OCI-LY3 (cell line): ENCODE results near the gene BCL2L2.

Experiments
- H2AFZ ChIP-seq: fragments of 200-600, 300-600 bp; shearing (Covaris generic); 2 replicates; pipeline ENCODE4 v1.6.0; 2014; ENCODE audit warnings: antibody characterized with exemption, low read depth, low read length
- H3K27ac ChIP-seq: fragments of 200-600, 300-600 bp; sonication (generic); 2 replicates; pipeline ENCODE4 v1.5.1; 2014; ENCODE audit warnings: mild to moderate bottlenecking, low read length, moderate library complexity, mixed read lengths
- H3K27me3 ChIP-seq: fragments of 200-600, 300-600 bp; sonication (generic); 2 replicates; pipeline ENCODE4 v1.6.1; 2014; ENCODE audit warnings: low read depth, low read length, mixed read lengths
- H3K36me3 ChIP-seq: fragments of 200-600, 300-600 bp; sonication (generic); replicated peaks from 2 replicates; pipeline ENCODE3; 2014; ENCODE audit warnings: low read depth, low read length, mixed read lengths
- H3K4me1 ChIP-seq: fragments of 300-600, 200-600 bp; sonication (generic); 2 replicates; pipeline ENCODE4 v1.6.1; 2014; ENCODE audit warnings: low read length, mixed read lengths
- H3K4me2 ChIP-seq: fragments of 200-600, 300-600 bp; sonication (generic); 2 replicates; pipeline ENCODE4 v1.6.1; 2014; ENCODE audit warnings: low read length, mixed read lengths
- H3K4me3 ChIP-seq: fragments of 300-600, 200-600 bp; sonication (generic); 2 replicates; pipeline ENCODE4 v1.5.1; 2014; ENCODE audit warnings: antibody characterized with exemption, mild to moderate bottlenecking, low read length, moderate library complexity
- H3K79me2 ChIP-seq: fragments of 300-600, 200-600 bp; shearing (Covaris generic); 2 replicates; pipeline ENCODE4 v1.6.1; 2014; ENCODE audit warnings: mild to moderate bottlenecking, low read length, mixed read lengths
- H3K9ac ChIP-seq: fragments of 300-600, 200-600 bp; shearing (Covaris generic); 2 replicates; pipeline ENCODE4 v1.6.0; 2014; ENCODE audit warnings: mild to moderate bottlenecking, low read length, moderate library complexity
- H3K9me3 ChIP-seq: fragments of 200-600, 300-600 bp; shearing (Covaris generic); 2 replicates; pipeline ENCODE4 v1.6.1; 2014; ENCODE audit warnings: low read length, mixed read lengths; ENCODE audit not compliant: insufficient read depth
- H4K20me1 ChIP-seq: fragments of 200-600, 300-600 bp; sonication (generic); 2 replicates; pipeline ENCODE4 v1.6.1; 2016; ENCODE audit warnings: low read length, mixed read lengths; ENCODE audit not compliant: insufficient read depth
- CTCF ChIP-seq: fragments of 200-600, 300-600 bp; sonication (generic); IDR thresholded peaks from 2 replicates; pipeline ENCODE4 v1.5.1; 2014; ENCODE audit warnings: antibody characterized with exemption, low read length, low read depth
- EZH2phosphoT487 ChIP-seq: fragments of 200-600 bp; shearing (Covaris generic); IDR thresholded peaks from 2 replicates; pipeline ENCODE4 v1.6.1; 2018; ENCODE audit warnings: antibody characterized with exemption, mixed run types, low read depth

Gene BCL2L2

GRCh38 chr14:23301288-23301968 lies 5.2 kb upstream of the BCL2L2 start:
- Histone ChIP-seq H2AFZ (peak overlapping the region; percentile 43; the same call in 1 of the 2 replicates), H3K9ac (peak overlapping the region; percentile 84)

GRCh38 chr14:23301969-23302289 lies 4.7 kb upstream of the BCL2L2 start:
- H3K4me3 ChIP-seq, result peak overlapping the region; percentile 88
- H3K4me1 ChIP-seq, result peaks cover 31% of the 10 kb centered on the region
- H3K36me3 ChIP-seq, result peaks cover 21% of the 10 kb centered on the region
- peak overlapping the region; percentile 83 for H3K9ac ChIP-seq
- H4K20me1 ChIP-seq, result no peaks in the 10 kb centered on the region
- no peaks in the 10 kb centered on the region for H3K9me3 ChIP-seq
- H3K27me3 ChIP-seq, result no peaks in the 10 kb centered on the region
- H3K27ac ChIP-seq, result peak overlapping the region; percentile 75
- no peak for TF ChIP-seq EZH2phosphoT487
- no peak for TF ChIP-seq CTCF
- H3K4me2 ChIP-seq, result peak overlapping the region; percentile 84
- H2AFZ ChIP-seq, result peak overlapping the region; percentile 43; the same call in 1 of the 2 replicates
- peaks cover 12% of the 10 kb centered on the region for H3K79me2 ChIP-seq

More at GRCh38 chr14:23301288-23301968, 5.2 kb upstream of the BCL2L2 start:
- H3K4me2 ChIP-seq, result peak overlapping the region; percentile 84
- H3K27ac ChIP-seq, result peak overlapping the region; percentile 75
- H3K27me3 ChIP-seq, result no peaks in the 10 kb centered on the region
- no peaks in the 10 kb centered on the region for H3K9me3 ChIP-seq
- H4K20me1 ChIP-seq, result no peaks in the 10 kb centered on the region
- peak overlapping the region; percentile 94 for H3K4me3 ChIP-seq
- H3K4me1 ChIP-seq, result peaks cover 31% of the 10 kb centered on the region
- TF ChIP-seq CTCF (peak; percentile 68), EZH2phosphoT487 (no peak)
- peaks cover 26% of the 10 kb centered on the region for H3K36me3 ChIP-seq
- H3K79me2 ChIP-seq, result peaks cover 12% of the 10 kb centered on the region

- Histone ChIP-seq H3K4me2 (peak within 1 kb of the TSS; percentile 84), H4K20me1 (no peaks in the 10 kb centered on the region), H3K27me3 (no peaks in the 10 kb centered on the region), H3K27ac (peak within 1 kb of the TSS; percentile 75), H3K4me1 (peaks cover 37% of the 10 kb centered on the region), H3K9ac (peak within 1 kb of the TSS; percentile 83), H2AFZ (peak within 1 kb of the TSS; percentile 62), H3K36me3 (peaks cover 15% of the 10 kb centered on the region), H3K79me2 (peaks cover 18% of the 10 kb centered on the region), H3K9me3 (no peaks in the 10 kb centered on the region), H3K4me3 (peak within 1 kb of the TSS; percentile 88)
- TF ChIP-seq EZH2phosphoT487 (no peak), CTCF (no peak)
Observed at GRCh38 chr14:23302290-23303225, 4.1 kb upstream of the BCL2L2 start, which contains the start of gene PPP1R3E. TSS of gene PPP1R3E (minus strand) at chr14:23302859. CDS start at chr14:23302576, 283 bp downstream.

- Histone ChIP-seq H3K9ac (peak overlapping the region; percentile 89), H3K79me2 (peaks cover 10% of the 10 kb centered on the region), H3K36me3 (peaks cover 5% of the 10 kb centered on the region), H3K27ac (no peak overlapping the region), H3K4me1 (peaks cover 16% of the 10 kb centered on the region), H2AFZ (no peak overlapping the region), H3K9me3 (no peaks in the 10 kb centered on the region), H3K27me3 (no peaks in the 10 kb centered on the region), H3K4me2 (peak overlapping the region; percentile 94), H4K20me1 (no peaks in the 10 kb centered on the region), H3K4me3 (peak overlapping the region; percentile 96)
- no peak for TF ChIP-seq CTCF
- no peak for TF ChIP-seq EZH2phosphoT487
Observed at GRCh38 chr14:23307146-23307530, 505 bp downstream of the BCL2L2 start.
